Measurements from ENCODE around the gene CBFA2T2. TPM values are rescaled to one million over a fixed set of nuclear protein-coding genes. Genes with fewer than 3 reads are reported as not detected.
"Not testable (repeated sequence)": the region's sequence is repeated elsewhere in the genome, so short reads cannot be mapped to it uniquely, and the experiment has no call there.

CBFA2T2 gene
- polyA plus RNA-seq, 1 donor from 2014 or later: 22.8 TPM

DNA sequence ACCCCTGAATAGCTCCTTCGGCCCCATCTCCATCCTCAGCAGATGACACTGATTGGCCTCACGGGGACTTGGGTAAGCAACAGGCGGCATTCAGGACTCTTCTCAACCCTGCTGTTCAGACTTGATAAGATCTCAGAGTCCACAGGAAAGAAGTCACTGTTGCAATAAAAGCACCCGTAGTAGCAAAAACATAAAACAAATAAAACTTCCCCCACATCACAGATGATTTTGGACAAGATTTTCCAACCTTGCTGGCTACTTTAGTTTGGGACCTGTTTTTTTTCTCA lies 155.1 kb downstream of the CBFA2T2 start:
- no peaks in the 10 kb centered on the region for H3K9me3 Mint-ChIP-seq
- H3K4me1 Mint-ChIP-seq: peaks cover 12 to 13% (median 13%) of the 10 kb centered on the region in 3 donors
- no peaks in the 10 kb centered on the region for H3K36me3 Mint-ChIP-seq
- H3K4me3 Mint-ChIP-seq: no peak overlapping the region
- no peak overlapping the region for H3K27ac Mint-ChIP-seq
- no peaks in the 10 kb centered on the region for H3K27me3 Mint-ChIP-seq

DNA sequence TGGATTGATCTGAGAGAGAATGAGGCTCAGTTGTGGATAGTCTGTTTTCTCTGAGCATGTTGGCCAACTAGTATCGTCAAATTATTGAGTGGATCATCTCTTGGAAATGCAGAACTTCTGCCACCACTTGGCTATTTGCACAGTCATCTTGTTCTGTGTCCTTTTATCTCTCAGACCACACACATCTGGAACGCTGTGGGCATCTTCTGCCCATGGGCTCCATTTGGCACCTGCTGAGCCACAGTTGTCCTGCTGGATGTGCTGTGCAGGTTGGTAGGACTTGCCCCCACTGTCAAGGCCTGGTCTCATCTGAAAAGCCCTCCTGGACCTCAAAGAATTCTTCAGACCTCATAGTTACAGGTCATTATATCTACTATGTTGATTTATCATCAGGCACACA lies 155.5 kb downstream of the CBFA2T2 start:
- H3K4me1 Mint-ChIP-seq: peaks cover 12 to 13% (median 13%) of the 10 kb centered on the region in 3 donors
- no peaks in the 10 kb centered on the region for H3K27me3 Mint-ChIP-seq
- H3K9me3 Mint-ChIP-seq: no peaks in the 10 kb centered on the region
- H3K4me3 Mint-ChIP-seq: no peak overlapping the region
- H3K36me3 Mint-ChIP-seq: no peaks in the 10 kb centered on the region
- no peak overlapping the region for H3K27ac Mint-ChIP-seq

DNA sequence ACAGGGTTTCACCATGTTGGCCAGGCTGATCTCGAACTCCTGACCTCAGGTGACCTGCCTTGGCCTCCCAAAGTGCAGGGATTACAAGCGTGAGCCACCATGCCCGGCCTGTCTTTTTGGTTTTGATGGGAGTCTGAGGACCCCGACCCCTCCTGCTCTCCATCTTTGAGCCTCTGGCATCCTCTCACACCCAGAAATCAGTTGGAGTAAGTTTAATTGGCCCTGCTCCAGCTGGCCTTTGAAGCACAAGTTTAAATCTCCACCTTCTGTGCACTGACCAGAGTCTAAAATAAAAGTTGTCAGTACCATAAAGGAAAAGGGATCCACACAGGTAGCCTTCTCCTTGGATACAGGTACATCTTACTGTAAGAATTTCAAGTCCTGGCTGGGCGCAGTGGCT lies 156.3 kb downstream of the CBFA2T2 start:
- Mint-ChIP-seq H3K27me3 (no peaks in the 10 kb centered on the region), H3K9me3 (no peaks in the 10 kb centered on the region), H3K4me1 (peaks cover 12 to 13% (median 13%) of the 10 kb centered on the region in 3 donors), H3K36me3 (no peaks in the 10 kb centered on the region), H3K4me3 (no peak overlapping the region), H3K27ac (no peak overlapping the region)

DNA sequence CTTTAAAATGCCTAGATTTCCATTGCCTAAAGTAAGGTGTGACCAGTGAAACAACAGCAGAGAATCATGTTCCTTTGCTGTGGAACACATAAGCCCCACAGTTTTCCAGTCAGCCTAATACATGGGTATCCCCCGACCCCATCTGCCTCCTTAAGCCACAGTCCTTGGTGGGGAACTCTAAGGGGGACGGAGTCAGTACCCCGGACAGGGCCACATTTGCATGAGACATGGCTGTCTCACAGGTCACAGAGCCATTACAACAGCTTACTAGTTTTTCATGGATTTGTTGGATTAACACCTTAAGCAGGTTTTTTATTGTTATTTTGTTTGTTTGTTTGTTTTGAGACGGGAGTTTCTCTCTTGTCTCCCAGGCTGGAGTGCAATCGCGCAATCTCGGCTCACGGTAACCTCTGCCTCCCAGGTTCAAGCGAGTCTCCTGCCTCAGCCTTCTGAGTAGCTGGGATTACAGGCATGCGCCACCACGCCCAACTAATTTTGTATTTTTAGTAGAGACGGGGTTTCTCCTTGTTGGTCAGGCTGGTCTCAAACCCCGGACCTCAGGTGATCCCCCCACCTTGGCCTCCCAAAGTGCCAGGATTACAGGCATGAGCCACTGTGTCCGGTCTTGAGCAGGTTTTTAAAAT lies 157.2 kb downstream of the CBFA2T2 start:
- H3K36me3 Mint-ChIP-seq, H3K4me3 Mint-ChIP-seq, H3K9me3 Mint-ChIP-seq, H3K27me3 Mint-ChIP-seq: not testable (repeated sequence)
- peak overlapping the region in 2 of 3 donors; percentile 4 to 26 for H3K27ac Mint-ChIP-seq
- peaks cover 13 to 15% (median 13%) of the 10 kb centered on the region in 3 donors for H3K4me1 Mint-ChIP-seq

DNA sequence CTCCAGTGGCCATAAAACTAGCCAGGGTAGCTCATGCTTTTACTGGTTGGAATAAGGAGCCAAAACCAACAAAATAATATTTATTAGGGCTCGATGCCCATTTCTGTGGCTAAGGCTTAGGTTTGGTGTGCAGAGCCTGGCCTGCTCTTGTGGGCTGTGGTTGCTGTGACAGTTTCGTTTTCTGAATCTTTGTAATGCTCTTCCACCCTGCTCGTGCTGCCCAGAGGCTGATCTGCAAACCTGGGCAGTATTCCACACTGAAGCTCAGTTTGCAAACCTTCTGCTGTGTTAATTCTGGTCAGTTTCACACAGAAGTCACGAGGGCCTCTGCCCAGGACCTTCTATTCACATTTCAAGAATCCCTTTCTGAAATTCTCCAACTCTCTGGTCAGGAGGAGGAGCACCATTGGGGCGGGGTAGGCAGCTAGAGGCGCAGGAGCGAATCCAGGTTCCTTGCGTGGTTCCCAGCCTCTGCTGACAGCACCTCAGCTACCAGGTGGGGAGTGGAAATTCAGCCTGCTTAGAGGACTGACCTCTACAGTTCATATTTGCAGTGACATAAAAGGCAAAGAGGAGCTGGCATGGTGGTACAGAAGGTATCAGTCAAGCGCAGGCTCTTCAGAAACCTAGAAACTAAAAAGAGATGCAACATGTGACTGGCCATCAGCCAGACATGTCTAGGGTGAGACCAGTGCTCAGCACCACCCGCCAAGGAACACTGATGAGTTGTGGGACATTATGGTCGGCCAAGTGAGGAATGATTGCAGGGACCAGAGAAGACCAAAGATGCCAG lies 157.9 kb downstream of the CBFA2T2 start:
- Mint-ChIP-seq H3K4me3 (peak overlapping the region in 2 of 4 donors; percentile 52 to 86), H3K4me1 (peaks cover 13 to 19% (median 18%) of the 10 kb centered on the region in 3 donors)

DNA sequence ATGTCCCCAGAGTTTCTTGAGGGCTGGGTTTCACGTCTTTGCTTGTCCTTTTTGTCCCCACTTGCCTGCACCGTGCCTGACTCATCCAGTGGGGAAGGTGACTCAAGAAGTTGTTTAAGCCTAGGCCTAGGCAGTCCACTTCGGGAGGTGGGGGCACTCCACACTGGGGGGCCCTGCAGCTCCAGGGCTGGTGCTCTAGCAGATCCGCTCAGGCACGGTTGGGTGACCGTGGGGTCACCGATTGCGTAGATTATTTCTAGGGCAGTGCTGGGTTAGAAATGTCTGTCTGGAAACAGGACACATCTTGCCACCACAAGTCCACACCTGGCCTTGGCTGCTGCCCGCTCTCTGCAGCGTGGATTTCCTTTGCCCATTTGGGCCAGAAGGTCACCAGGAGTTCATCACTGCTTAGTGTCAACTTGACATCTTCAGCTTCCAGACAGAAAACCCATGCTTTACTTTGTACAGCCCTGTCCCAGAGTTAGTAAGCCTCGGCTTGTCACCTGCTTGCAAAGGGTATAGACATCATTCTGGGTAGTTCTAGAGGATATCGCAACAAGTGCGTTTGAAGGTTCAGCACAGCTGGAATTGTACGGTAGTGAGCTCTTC lies 158.6 kb downstream of the CBFA2T2 start:
- Mint-ChIP-seq H3K36me3 (no peaks in the 10 kb centered on the region), H3K4me3 (no peak overlapping the region), H3K27ac (no peak overlapping the region), H3K4me1 (peaks cover 13 to 24% (median 23%) of the 10 kb centered on the region in 3 donors), H3K9me3 (no peaks in the 10 kb centered on the region), H3K27me3 (no peaks in the 10 kb centered on the region)

More for the DNA sequence above, 157.9 kb downstream of the CBFA2T2 start:
- Mint-ChIP-seq H3K27me3 (no peaks in the 10 kb centered on the region), H3K27ac (peak overlapping the region in 2 of 3 donors; percentile 4 to 26), H3K36me3 (no peaks in the 10 kb centered on the region), H3K9me3 (no peaks in the 10 kb centered on the region)

DNA sequence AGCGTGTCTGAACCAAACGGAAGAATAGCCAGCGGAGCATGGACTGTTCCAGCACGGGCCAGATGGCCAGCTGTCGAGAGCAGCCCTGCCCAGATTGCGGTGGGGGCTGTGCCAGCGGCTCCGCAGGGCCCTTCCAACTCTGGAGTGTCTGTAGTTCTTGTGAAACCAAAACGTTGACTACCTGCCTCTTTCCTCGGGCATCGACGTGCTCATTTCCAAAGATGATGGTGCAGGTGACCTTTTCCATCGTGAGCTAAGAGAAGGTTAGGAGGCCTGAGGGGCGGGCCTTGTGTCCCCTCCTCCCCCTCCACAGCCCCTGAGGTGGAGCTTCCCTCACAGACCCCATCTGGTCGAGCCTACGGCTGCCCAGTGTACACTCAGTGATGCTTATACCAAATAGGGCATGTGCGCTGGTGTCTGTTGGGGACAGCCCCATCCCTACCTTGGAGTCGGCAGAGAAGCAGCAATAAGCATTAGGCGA lies 159.3 kb downstream of the CBFA2T2 start:
- H3K9me3 Mint-ChIP-seq: no peaks in the 10 kb centered on the region
- peaks cover 13 to 24% (median 23%) of the 10 kb centered on the region in 3 donors for H3K4me1 Mint-ChIP-seq
- H3K27ac Mint-ChIP-seq: no peak overlapping the region
- H3K4me3 Mint-ChIP-seq: no peak overlapping the region
- no peaks in the 10 kb centered on the region for H3K27me3 Mint-ChIP-seq
- H3K36me3 Mint-ChIP-seq: no peaks in the 10 kb centered on the region

DNA sequence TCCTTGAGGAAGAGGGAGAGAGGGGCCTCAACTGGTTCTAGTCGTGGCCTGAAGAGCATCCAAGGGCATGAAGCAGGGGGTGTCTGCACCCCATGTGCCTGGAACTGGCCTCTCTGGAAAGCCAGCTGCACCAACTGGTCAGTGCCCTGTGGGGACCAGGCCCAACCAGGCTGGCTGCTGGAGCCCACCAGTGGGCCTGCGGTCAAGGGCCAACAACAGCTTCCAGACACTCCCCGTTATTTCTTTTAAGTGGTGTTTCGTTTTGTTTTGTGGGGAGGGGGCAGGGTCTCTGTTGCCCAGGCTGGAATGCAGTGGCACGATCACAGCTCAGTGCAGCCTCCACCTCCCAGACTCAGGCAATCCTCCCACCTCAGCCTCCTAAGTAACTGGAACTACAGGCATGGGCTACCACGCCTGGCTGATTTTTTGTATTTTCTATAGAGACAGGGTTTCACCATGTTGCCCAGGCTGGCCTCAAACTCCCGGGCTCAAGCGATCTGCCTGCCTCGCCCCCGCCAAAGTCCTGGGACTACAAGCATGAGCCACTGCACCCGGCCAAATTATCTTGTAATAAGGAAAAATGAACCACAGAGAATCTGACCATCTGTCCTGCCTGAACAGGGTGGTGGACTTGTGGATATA lies 160.3 kb downstream of the CBFA2T2 start:
- H3K9me3 Mint-ChIP-seq: no peaks in the 10 kb centered on the region
- no peaks in the 10 kb centered on the region for H3K36me3 Mint-ChIP-seq
- no peak overlapping the region for H3K27ac Mint-ChIP-seq
- H3K4me1 Mint-ChIP-seq: peaks cover 13 to 24% (median 23%) of the 10 kb centered on the region in 3 donors
- no peaks in the 10 kb centered on the region for H3K27me3 Mint-ChIP-seq
- no peak overlapping the region for H3K4me3 Mint-ChIP-seq

DNA sequence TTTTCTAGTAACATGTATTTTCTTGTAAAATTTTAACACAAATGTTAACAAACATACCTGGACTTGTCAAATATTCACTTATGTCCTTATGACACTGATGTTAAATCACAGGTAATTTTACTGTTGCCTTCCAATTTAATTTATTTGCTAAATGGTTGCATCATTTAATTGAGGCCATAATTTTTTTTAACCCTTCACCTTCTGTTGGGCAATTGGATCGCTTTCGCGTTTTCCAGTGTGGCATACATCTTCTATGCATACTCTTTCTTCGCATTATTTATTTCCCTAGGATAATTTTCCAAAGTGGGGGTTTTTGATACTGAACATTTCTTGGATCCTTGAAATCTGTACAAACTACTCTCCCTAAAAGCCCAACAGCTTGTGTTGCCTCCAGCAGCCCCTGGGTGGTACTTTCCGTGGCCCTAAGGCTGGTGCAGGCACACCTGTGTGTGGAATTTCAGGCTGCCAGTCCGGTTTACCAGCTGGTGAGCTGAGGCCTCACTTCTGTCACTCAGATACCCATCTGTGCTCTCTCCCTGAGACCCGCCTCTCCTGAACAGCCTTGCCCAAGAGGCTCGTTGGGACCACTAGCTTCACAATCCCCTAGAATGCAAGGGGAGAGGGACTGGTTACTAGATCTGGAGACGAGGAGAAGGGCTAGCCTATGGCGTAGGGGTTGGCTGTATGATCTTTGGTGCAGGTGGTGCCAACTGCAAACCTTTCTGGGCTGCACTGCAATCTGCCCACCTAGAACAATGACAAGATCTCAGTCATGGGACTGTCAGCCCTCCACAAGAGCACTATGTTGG lies 161.1 kb downstream of the CBFA2T2 start:
- Mint-ChIP-seq H3K4me3 (peak overlapping the region in 1 of 4 donors; percentile 22), H3K27me3 (no peaks in the 10 kb centered on the region), H3K36me3 (no peaks in the 10 kb centered on the region), H3K9me3 (no peaks in the 10 kb centered on the region), H3K4me1 (peaks cover 13 to 24% (median 23%) of the 10 kb centered on the region in 3 donors), H3K27ac (peak overlapping the region in 1 of 3 donors; percentile 25)

DNA sequence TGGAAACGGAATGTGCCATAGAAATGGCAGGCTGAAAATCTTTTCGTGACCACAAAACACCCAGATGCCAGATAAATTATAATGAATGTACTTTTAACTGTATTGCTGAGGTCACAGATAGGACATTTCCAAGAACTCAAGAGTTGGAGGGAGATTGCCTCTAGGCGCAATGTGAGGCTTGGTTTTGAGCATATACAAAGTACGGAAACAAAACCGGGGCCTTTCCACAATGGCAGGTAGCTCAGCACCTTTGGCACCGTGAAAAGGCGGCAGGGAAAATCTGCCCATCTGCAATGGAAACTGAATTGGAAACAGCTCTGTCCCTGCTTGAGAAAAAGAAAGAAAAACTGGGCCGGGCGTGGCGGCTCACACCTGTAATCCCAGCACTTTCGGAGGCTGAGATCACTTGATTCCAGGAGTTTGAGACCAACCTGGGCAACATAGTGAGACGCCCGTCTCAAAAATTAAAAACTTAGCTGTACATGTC lies 161.7 kb downstream of the CBFA2T2 start:
- peak overlapping the region in 1 of 3 donors; percentile 25 for H3K27ac Mint-ChIP-seq
- H3K36me3 Mint-ChIP-seq: no peaks in the 10 kb centered on the region
- no peaks in the 10 kb centered on the region for H3K9me3 Mint-ChIP-seq
- no peaks in the 10 kb centered on the region for H3K27me3 Mint-ChIP-seq
- H3K4me3 Mint-ChIP-seq: peak overlapping the region in 1 of 4 donors; percentile 22
- peaks cover 13 to 24% (median 23%) of the 10 kb centered on the region in 3 donors for H3K4me1 Mint-ChIP-seq

DNA sequence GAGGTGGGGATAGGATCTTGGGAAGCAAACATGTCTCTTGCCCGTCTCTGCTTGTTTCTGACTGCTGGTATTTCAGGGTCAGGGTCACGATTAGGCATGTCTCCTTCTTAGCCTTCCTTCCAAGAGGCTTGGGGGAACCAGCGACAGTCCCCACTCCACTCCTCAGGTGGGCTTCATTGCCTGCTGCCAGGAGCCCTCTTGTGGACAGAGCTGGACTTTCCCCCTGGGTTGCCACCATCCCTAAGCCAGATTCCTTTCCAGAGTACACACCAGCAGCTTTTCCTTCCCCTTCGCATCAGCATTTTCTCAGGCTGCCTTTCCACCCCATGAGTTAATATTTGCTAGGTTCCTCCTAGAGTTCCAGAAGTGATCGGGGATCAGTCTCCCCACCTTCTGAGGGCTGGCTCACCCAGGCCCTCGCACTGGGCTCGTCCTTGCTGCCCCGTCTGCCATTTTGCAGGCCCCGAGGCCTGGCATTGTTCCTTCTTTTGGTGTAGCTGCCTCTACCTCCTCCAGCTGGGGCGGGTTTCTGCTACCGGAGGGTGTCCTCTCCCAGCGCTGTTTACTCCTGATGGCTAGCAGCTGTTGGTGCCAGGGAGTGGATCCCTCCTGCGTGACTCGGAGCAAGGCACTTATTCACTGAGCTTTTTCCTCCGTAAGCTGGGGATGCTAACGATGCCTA lies 163.5 kb downstream of the CBFA2T2 start:
- H3K27me3 Mint-ChIP-seq: no peaks in the 10 kb centered on the region
- peak overlapping the region in 1 of 3 donors; percentile 75 for H3K27ac Mint-ChIP-seq
- H3K9me3 Mint-ChIP-seq: no peaks in the 10 kb centered on the region
- H3K4me1 Mint-ChIP-seq: peaks cover 6 to 15% (median 13%) of the 10 kb centered on the region in 3 donors
- H3K36me3 Mint-ChIP-seq: no peaks in the 10 kb centered on the region
- peak overlapping the region in 2 of 4 donors; percentile 75 to 77 for H3K4me3 Mint-ChIP-seq

DNA sequence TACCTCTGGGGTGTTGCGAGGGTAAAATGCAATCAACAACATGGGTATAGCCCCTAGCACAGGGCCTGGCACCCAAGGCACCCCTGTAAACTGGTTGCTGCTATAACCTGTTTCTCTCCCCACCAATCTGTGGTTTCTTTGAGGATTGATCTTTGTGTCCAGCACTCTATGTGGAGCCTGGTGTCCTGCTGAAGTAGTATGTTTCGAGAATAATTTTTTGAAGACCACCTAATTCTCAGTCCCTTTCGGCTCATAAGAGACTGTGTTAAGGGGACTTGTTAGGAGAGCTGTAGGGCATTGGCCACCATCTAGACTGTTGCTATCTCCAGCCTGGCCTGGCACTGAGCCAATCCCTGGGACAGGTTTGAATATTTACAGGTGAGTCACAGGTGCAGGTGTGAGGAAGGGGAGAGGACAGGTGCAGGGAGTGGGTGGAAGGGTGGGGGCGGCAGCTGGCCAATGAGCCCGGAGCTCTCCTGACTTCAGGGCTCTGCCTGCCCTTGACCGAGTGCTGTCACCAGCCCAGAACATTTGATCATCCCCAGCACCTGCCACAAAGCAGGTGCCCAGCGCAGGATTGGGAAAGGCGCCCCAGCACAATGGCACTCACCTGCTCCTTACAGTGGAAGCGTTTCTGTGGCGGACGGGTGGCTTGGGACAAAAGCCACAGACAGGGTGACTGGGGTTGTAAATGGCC lies 164.2 kb downstream of the CBFA2T2 start:
- H3K9me3 Mint-ChIP-seq: no peaks in the 10 kb centered on the region
- peak overlapping the region in 1 of 4 donors; percentile 27 for H3K4me3 Mint-ChIP-seq
- H3K4me1 Mint-ChIP-seq: peaks cover 6 to 12% (median 10%) of the 10 kb centered on the region in 3 donors
- no peaks in the 10 kb centered on the region for H3K27me3 Mint-ChIP-seq
- no peaks in the 10 kb centered on the region for H3K36me3 Mint-ChIP-seq
- H3K27ac Mint-ChIP-seq: no peak overlapping the region

DNA sequence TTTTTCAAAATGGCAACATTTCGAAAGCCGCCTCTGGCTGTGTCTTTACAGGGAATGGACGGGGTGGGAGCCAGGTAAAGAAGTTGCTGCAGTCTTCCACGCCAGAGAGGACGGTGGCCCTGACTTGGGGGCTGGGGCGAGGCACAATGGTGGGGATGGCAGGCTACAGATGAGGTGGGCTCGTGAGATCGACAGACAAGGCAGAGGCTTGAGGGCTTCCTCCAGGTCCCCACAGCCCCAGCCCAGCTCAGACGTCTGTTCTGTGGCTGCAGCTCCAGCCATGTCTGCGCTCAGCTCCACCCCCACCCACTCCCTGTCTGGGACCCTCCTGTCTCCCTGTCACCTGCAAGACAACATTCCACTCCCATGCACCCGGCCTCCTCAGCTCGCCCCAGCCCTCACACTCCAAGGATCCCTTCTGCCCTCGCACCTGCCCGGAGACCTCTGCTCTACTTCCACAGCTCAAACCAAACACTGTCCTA lies 164.8 kb downstream of the CBFA2T2 start:
- H3K27me3 Mint-ChIP-seq: no peaks in the 10 kb centered on the region
- H3K27ac Mint-ChIP-seq: no peak overlapping the region
- H3K36me3 Mint-ChIP-seq: no peaks in the 10 kb centered on the region
- H3K9me3 Mint-ChIP-seq: no peaks in the 10 kb centered on the region
- H3K4me1 Mint-ChIP-seq: peaks cover 2 to 12% (median 10%) of the 10 kb centered on the region in 3 donors
- H3K4me3 Mint-ChIP-seq: no peak overlapping the region
